ENCODE data around the gene IRF9. TPM values are rescaled to one million over a fixed set of nuclear protein-coding genes. Genes with fewer than 3 reads are reported as not detected.

The IRF9 gene
- polyA plus RNA-seq, 1 donor from 2014 or later, result 136 TPM

- Mint-ChIP-seq H3K9me3 (no peaks in the 10 kb centered on the region), H3K4me1 (peaks cover 20 to 40% (median 36%) of the 10 kb centered on the region in 3 donors), H3K27me3 (no peaks in the 10 kb centered on the region), H3K27ac (peak overlapping the region; percentile 74 to 98 (median 81)), H3K36me3 (peaks cover 4% of the 10 kb centered on the region), H3K4me3 (peak overlapping the region; percentile 31 to 75 (median 54))
Observed at GRCh38 chr14:24123424-24124417, 37.3 kb upstream of the IRF9 start.

- peaks cover 5% of the 10 kb centered on the region for H3K36me3 Mint-ChIP-seq
- peaks cover 20 to 41% (median 35%) of the 10 kb centered on the region in 3 donors for H3K4me1 Mint-ChIP-seq
- peak overlapping the region in 1 of 3 donors; percentile 60 for H3K27ac Mint-ChIP-seq
- no peak overlapping the region for H3K4me3 Mint-ChIP-seq
- H3K27me3 Mint-ChIP-seq, result no peaks in the 10 kb centered on the region
- H3K9me3 Mint-ChIP-seq, result no peaks in the 10 kb centered on the region
Observed at GRCh38 chr14:24126939-24127338, 34.1 kb upstream of the IRF9 start.

- Mint-ChIP-seq H3K27me3 (no peaks in the 10 kb centered on the region), H3K4me3 (peak overlapping the region in 1 of 4 donors; percentile 63), H3K27ac (peak overlapping the region in 1 of 3 donors; percentile 60), H3K9me3 (no peaks in the 10 kb centered on the region), H3K36me3 (peaks cover 5% of the 10 kb centered on the region), H3K4me1 (peaks cover 18 to 43% (median 34%) of the 10 kb centered on the region in 3 donors)
Observed at GRCh38 chr14:24127673-24128072, 33.4 kb upstream of the IRF9 start.

- no peaks in the 10 kb centered on the region for H3K9me3 Mint-ChIP-seq
- peaks cover 11 to 30% (median 25%) of the 10 kb centered on the region in 3 donors for H3K4me1 Mint-ChIP-seq
- H3K27me3 Mint-ChIP-seq, result no peaks in the 10 kb centered on the region
- peaks cover 5% of the 10 kb centered on the region for H3K36me3 Mint-ChIP-seq
- H3K4me3 Mint-ChIP-seq, result no peak overlapping the region
- H3K27ac Mint-ChIP-seq, result no peak overlapping the region
Observed at GRCh38 chr14:24129410-24129998, 31.6 kb upstream of the IRF9 start.

- peak within 1 kb of the TSS in 1 of 3 donors; percentile 19 for H3K27ac Mint-ChIP-seq
- no peaks in the 10 kb centered on the region for H3K9me3 Mint-ChIP-seq
- peaks cover 3% of the 10 kb centered on the region for H3K36me3 Mint-ChIP-seq
- H3K4me1 Mint-ChIP-seq, result peaks cover 9 to 30% (median 24%) of the 10 kb centered on the region in 3 donors
- peak within 1 kb of the TSS in 1 of 4 donors; percentile 46 for H3K4me3 Mint-ChIP-seq
- no peaks in the 10 kb centered on the region for H3K27me3 Mint-ChIP-seq
Observed at GRCh38 chr14:24130380-24130716, 30.7 kb upstream of the IRF9 start, which contains the start of gene FITM1. FITM1 (plus strand) TSS chr14:24130659; CDS start chr14:24131564, 905 bp downstream.

- Mint-ChIP-seq H3K9me3 (no peaks in the 10 kb centered on the region), H3K27me3 (no peaks in the 10 kb centered on the region), H3K4me1 (peaks cover 9 to 30% (median 26%) of the 10 kb centered on the region in 3 donors), H3K4me3 (peak overlapping the region in 1 of 4 donors; percentile 46), H3K27ac (peak overlapping the region in 1 of 3 donors; percentile 19), H3K36me3 (peaks cover 3% of the 10 kb centered on the region)
Observed at GRCh38 chr14:24130717-24131548, 30.1 kb upstream of the IRF9 start.

GRCh38 chr14:24131549-24131966 is 29.5 kb upstream of the IRF9 start:
- peaks cover 10 to 30% (median 26%) of the 10 kb centered on the region in 3 donors for H3K4me1 Mint-ChIP-seq
- no peak overlapping the region for H3K27ac Mint-ChIP-seq
- peaks cover 3% of the 10 kb centered on the region for H3K36me3 Mint-ChIP-seq
- H3K4me3 Mint-ChIP-seq, result no peak overlapping the region
- H3K9me3 Mint-ChIP-seq, result no peaks in the 10 kb centered on the region
- H3K27me3 Mint-ChIP-seq, result no peaks in the 10 kb centered on the region

GRCh38 chr14:24132061-24132685 is 28.9 kb upstream of the IRF9 start:
- peaks cover 3% of the 10 kb centered on the region for H3K36me3 Mint-ChIP-seq
- H3K27me3 Mint-ChIP-seq, result no peaks in the 10 kb centered on the region
- H3K9me3 Mint-ChIP-seq, result no peaks in the 10 kb centered on the region
- H3K4me1 Mint-ChIP-seq, result peaks cover 17 to 33% (median 26%) of the 10 kb centered on the region in 3 donors
- H3K4me3 Mint-ChIP-seq, result peak overlapping the region in 1 of 4 donors; percentile 82
- H3K27ac Mint-ChIP-seq, result peak overlapping the region in 1 of 3 donors; percentile 90

GRCh38 chr14:24132976-24133375 is 28.1 kb upstream of the IRF9 start:
- peak overlapping the region in 1 of 4 donors; percentile 66 for H3K4me3 Mint-ChIP-seq
- peaks cover 15 to 29% (median 20%) of the 10 kb centered on the region in 3 donors for H3K4me1 Mint-ChIP-seq
- H3K36me3 Mint-ChIP-seq, result peaks cover 3% of the 10 kb centered on the region
- peak overlapping the region in 1 of 3 donors; percentile 90 for H3K27ac Mint-ChIP-seq
- H3K27me3 Mint-ChIP-seq, result no peaks in the 10 kb centered on the region
- no peaks in the 10 kb centered on the region for H3K9me3 Mint-ChIP-seq

GRCh38 chr14:24133735-24134134 is 27.3 kb upstream of the IRF9 start:
- H3K27me3 Mint-ChIP-seq, result no peaks in the 10 kb centered on the region
- H3K4me1 Mint-ChIP-seq, result peaks cover 17 to 32% (median 19%) of the 10 kb centered on the region in 3 donors
- no peak overlapping the region for H3K27ac Mint-ChIP-seq
- peaks cover 5% of the 10 kb centered on the region for H3K36me3 Mint-ChIP-seq
- H3K9me3 Mint-ChIP-seq, result no peaks in the 10 kb centered on the region
- no peak overlapping the region for H3K4me3 Mint-ChIP-seq

- Mint-ChIP-seq H3K27ac (peak overlapping the region; percentile 78 to 97 (median 93)), H3K36me3 (peaks cover 3% of the 10 kb centered on the region), H3K27me3 (no peaks in the 10 kb centered on the region), H3K9me3 (no peaks in the 10 kb centered on the region), H3K4me3 (peak overlapping the region; percentile 90 to 98 (median 96)), H3K4me1 (peaks cover 23 to 44% (median 23%) of the 10 kb centered on the region in 3 donors)
Observed at GRCh38 chr14:24135584-24135833, 25.6 kb upstream of the IRF9 start.

GRCh38 chr14:24135834-24136683 is 25.0 kb upstream of the IRF9 start, which contains the start of gene PSME1:
PSME1 (plus strand) TSS chr14:24136194; CDS start chr14:24136263, 69 bp downstream.
- peak within 1 kb of the TSS; percentile 90 to 98 (median 96) for H3K4me3 Mint-ChIP-seq
- H3K27me3 Mint-ChIP-seq, result no peaks in the 10 kb centered on the region
- peaks cover 20 to 43% (median 26%) of the 10 kb centered on the region in 3 donors for H3K4me1 Mint-ChIP-seq
- peaks cover 3% of the 10 kb centered on the region for H3K36me3 Mint-ChIP-seq
- H3K9me3 Mint-ChIP-seq, result no peaks in the 10 kb centered on the region
- H3K27ac Mint-ChIP-seq, result peak within 1 kb of the TSS; percentile 78 to 98 (median 95)

GRCh38 chr14:24136684-24137528 is 24.2 kb upstream of the IRF9 start:
- peaks cover 26 to 43% (median 26%) of the 10 kb centered on the region in 3 donors for H3K4me1 Mint-ChIP-seq
- H3K27me3 Mint-ChIP-seq, result no peaks in the 10 kb centered on the region
- no peaks in the 10 kb centered on the region for H3K9me3 Mint-ChIP-seq
- peak overlapping the region; percentile 88 to 98 (median 95) for H3K4me3 Mint-ChIP-seq
- peak overlapping the region; percentile 78 to 98 (median 95) for H3K27ac Mint-ChIP-seq
- H3K36me3 Mint-ChIP-seq, result peaks cover 3% of the 10 kb centered on the region

All from IgD-negative memory B cell (primary cell).